MM.1S (cell line): ENCODE results near the gene SIGLEC14.

Experiments used
- EZH2 ChIP-seq: fragments of 300-600 bp; sonication (generic); optimal IDR thresholded peaks from 2 replicates; pipeline ENCODE3; 2017; ENCODE audit warnings: low read depth, mild to moderate bottlenecking, antibody characterized with exemption, low read length, mixed read lengths
- EZH2phosphoT487 ChIP-seq: fragments of 300-600 bp; sonication (generic); IDR thresholded peaks from 2 replicates; pipeline ENCODE4 v1.6.1; 2018; ENCODE audit warnings: antibody characterized with exemption, low read length
- TF ChIP-seq, protein P1 (sequence below): fragments of 300-600 bp; sonication (generic); IDR thresholded peaks from 2 replicates; pipeline ENCODE4 v1.5.1; 2016; ENCODE audit warnings: antibody characterized with exemption, low read length, mixed read lengths

DNA sequence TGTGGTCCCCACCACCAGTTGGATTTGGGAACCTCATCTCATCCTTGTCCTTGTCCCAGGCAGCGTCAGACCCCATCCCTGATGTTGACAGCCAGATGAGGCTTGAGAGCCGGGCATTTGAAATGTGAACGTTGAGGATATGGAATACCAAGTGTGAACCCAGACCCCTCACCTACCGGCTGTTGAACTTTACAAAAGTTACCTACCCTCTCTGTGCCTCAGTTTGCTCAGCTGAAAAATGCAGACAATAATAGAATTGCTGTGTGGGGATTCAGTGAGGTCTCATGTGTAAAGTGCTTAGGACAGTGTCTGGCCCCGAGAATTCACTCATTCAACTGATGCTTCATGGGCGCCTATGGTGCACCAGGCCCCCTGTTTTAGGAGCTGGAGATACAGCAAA, 693 bp upstream of the SIGLEC14 start:
- no peak for TF ChIP-seq EZH2phosphoT487
- TF ChIP-seq, protein P1, sequence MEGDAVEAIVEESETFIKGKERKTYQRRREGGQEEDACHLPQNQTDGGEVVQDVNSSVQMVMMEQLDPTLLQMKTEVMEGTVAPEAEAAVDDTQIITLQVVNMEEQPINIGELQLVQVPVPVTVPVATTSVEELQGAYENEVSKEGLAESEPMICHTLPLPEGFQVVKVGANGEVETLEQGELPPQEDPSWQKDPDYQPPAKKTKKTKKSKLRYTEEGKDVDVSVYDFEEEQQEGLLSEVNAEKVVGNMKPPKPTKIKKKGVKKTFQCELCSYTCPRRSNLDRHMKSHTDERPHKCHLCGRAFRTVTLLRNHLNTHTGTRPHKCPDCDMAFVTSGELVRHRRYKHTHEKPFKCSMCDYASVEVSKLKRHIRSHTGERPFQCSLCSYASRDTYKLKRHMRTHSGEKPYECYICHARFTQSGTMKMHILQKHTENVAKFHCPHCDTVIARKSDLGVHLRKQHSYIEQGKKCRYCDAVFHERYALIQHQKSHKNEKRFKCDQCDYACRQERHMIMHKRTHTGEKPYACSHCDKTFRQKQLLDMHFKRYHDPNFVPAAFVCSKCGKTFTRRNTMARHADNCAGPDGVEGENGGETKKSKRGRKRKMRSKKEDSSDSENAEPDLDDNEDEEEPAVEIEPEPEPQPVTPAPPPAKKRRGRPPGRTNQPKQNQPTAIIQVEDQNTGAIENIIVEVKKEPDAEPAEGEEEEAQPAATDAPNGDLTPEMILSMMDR: no peak
- TF ChIP-seq EZH2: no peak
